ENCODE results near the gene ACOT7.
"Not testable (repeated sequence)": the region's sequence is repeated elsewhere in the genome, so short reads cannot be mapped to it uniquely, and the experiment has no call there.

The ACOT7 gene

DNA sequence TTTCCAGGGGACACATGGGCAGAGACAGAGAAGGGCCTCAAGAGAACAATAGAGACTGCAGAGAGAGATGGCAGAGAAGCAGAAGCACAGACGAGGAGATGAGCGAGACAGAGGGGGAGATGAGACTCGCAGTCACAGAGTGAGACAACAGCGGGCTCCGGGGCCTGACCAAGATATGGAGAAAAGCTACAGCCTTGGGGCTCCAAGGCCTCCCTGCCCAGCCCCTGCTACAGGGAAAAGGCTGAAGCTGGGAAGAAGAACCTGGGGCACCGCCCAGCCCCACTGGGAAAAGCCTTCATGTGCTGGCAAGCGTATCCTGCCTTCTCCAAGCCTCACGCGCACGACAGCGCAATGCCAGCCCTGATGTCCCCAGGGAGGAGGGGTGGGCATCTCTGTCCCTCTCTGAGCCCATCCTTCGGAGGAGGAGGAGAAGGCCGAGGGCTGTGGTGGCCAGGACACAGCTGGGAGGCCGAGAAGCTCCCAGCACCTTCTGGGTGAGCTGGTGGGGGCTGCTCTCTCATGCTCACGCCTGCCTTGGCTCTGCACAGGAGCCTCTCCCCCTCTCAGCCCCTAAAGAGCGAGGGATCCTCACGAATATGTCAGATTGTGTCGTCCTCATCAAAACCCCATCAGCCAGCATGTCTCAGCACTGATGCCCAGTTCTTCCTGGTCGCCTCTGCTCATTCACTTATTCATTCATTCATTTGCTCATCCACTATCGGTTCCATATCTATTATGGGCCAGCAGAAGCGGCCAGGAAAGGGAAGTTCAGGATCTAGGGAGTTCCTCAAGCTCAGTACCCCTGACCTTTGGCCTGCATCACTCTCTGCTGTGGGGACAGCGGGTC, 56.6 kb downstream of the ACOT7 start:
- no peak for DNase-seq

DNA sequence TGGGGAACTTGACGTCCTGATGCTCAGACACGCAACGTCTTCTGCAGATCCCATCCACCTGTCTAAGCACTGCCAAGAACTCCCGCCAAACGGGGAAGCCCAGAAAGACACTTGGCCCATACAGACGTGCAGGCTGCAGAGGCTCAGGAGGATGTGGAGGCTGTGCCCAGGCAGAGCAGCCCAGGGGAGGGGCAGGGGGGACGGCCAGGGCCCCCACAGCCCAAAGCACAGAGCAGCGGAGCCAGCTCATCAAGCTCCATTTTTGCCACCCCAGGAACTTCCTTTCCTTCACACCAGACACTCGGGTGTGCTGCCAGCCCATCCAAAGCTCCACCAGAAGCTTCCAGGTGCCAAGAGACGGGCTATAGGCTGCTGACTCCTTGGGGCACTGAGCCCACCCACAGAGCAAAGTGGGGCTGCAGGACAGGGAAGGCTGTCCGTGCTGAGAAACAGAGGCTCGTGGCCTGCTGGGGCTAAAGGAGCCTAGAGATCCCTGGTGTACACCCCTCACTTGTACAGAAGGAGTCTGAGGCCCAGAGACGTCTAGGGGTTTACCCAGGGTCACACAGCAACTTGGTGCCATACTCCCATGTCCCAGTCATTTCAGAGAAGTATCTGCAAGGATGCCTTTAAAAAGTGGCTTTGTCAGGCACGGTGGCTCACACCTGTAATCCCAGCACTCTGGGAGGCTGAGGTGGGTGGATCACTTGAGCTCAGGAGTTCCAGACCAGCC, 59.1 kb downstream of the ACOT7 start:
- no peak for DNase-seq

DNA sequence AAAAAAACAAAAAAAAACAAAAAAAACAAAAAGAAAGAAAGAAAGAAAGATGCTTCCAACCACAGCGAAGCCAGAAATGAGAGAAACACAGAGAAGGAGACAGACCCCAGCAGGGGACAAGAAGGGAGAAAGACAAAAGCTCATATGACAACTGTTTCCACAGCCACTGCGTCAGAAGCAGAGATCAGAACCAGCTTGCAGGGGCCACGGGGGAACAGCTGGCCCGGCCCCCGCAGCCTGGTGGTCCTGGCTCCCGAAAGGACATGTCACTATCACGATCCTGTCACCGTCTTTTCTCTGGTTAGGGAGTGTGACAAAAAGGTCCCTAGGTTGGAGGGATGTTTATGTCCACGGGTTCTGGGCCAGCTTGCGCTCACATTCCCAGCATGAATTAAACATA, 60.7 kb downstream of the ACOT7 start:
- DNase-seq, result no peak

DNA sequence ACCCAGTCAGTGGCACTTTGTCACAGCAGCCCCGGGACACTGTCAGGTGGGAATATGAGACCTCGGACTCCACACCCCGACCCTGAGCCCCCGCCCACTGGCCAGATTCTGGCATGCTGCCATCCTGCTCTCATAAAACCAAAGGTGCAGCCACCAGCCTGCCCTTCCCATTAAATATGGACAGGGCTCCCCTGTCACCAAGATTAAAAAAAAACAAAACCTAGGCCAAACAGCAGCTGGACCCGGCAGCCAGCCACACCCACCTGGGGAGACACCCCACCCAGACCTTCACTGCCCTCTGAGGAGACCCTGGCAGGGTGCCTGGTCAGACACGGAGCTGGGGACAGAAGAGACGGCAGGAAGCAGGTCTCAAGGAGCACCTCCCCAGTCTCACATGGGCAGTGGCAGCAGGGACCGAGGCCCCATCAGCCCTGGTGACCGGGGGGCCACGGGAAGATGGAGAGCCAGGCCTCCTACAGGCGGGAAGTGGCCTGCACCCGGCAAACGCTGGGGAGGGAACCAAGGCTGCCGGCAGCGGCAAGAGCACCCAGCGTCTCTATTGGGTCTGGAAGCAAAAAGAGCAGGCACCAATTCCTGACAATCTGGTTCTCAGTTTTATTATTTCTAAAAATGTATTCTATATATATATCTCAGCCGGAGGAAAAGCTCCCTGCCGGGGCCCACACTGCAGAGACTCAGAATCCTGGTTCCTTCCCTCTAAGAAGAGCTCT, 61.9 kb downstream of the ACOT7 start:
- DNase-seq, result no peak

DNA sequence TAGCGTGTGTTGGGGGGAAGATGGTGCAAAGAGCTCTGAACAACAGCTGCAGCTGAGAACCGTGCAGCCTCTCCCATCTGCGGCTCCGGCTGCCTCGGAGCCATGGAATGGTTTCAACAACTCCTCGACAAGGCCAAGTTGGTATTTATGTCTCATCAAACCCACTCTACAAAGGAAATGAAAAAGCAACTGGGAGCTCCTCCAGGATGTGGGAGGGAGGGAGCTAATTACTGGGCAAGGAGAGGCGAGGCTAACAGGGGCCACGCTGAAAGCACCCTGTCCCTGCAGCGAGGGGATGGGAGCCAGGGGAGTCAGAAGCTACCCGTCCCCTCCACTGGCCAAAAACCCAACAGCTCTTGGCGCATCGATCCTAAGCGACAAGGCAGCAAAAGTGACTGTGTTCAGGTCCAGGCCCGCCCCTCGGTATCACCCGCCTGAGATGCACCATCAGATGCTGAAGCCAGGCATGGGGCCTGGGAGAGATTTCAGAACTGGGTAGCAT, 63.1 kb downstream of the ACOT7 start:
- no peak for DNase-seq

DNA sequence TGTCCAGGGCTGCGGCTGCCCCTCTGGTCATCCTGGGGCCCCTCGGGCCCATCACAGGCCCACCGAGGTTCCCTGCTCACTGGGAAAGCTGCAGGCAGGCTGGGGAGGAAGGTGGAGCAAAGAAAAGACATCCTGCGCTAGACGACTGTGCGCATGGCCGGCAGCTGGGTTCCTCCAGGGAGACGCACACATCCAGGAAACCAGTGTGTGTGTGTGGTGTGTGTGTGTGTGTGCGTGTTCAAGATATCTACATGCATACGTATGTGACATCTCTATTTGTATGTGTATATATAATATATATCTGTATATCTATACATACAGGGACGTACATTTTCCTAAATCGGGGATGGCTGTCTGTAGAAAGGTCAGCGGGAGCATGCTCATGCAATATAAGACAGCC, 63.7 kb downstream of the ACOT7 start:
- no peak for DNase-seq

DNA sequence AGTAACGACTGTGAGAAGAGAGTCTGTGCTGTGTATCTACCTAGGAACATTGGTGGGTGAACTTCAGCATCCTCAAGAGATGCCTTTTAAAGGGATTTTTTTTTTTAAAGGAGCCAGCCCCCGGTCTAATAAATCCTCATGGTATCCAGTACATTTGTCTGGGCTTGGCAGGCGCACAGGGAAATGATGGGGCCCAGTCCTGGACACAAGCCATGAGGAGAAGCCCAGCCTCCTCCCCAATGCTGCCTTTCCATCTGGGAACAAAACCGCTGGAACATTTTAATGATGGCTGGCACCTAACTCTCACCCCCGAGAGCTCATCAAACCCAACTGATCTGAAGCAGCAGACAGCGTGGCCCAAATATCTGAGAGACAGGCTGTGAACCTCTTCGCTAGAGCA, 64.2 kb downstream of the ACOT7 start:
- DNase-seq, result no peak

DNA sequence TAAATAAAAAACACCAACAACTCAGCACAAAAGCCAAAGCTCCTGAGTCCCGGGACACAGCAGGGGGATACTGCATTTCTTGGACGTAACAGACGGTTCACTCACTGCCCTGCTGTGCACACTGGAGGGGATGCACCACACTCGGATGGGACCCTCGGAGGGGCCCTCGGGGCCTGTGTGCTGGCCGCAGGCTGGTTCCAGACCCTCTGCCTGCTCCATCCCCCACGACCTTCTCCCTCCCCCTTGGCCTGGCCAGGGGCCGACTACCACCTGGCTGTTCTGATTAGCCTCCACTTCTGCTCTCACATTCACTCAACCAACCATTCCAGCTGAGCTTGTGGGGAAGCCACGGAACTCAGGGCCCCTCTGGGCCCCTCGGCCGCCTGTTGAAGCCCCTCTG, 64.9 kb downstream of the ACOT7 start:
- no peak for DNase-seq

DNA sequence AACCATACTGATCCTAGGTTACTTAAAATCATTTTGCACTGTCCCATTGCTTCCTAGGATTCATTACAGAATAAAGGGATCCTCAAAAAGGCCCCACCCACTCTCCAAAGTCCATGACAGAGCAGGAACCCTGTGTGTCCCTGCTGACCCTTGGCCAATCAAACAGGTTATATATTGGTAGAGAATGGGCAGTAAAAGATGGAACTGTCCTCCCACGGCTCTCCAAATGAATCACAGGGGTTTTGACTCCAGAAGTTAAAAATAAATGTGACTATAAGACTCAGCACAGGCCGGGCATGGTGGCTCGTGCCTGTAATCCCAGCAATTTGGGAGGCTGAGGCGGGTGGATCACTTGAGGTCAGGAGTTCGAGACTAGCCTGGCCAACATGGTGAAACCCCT, 65.5 kb downstream of the ACOT7 start:
- DNase-seq, result no peak

DNA sequence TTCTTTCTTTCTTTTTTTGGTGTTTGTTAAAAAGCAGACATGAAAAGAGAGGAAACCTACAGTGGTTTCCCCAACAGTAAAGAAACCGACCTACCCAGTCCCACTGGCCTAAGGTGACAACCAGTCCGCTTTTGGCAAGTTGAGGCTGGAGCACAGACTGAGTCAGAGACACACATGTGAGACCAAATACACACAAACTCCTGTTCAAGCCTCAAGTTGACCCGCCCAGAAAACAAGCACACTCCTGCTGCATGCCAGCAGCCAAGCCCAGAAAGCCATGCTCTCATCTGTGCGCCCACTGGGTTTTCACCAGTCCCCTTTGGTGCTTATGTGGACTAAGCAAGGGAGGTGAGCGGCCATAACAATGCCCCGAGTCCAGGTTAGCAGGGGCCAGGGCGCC, 68.1 kb downstream of the ACOT7 start:
- DNase-seq, result no peak

DNA sequence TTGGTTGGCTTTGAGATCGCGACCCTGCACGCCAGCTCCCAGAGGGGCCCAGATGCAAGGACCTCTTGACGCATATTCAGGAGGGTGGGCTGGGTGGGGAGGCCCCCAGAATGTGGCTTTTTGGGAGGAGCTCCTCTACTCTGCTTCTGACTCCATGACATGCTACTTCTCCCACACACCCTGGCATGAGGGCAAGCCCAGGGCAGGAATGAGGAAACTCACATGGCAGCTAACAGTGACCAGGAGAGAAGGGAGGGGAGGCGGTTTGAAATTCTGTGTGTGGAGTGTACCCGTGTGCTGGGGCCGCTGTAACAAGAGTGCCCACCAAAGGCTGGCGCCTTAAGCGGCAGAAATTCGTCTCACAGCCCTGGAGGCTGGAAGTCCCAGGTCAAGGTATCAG, 71.4 kb downstream of the ACOT7 start:
- no peak for DNase-seq

DNA sequence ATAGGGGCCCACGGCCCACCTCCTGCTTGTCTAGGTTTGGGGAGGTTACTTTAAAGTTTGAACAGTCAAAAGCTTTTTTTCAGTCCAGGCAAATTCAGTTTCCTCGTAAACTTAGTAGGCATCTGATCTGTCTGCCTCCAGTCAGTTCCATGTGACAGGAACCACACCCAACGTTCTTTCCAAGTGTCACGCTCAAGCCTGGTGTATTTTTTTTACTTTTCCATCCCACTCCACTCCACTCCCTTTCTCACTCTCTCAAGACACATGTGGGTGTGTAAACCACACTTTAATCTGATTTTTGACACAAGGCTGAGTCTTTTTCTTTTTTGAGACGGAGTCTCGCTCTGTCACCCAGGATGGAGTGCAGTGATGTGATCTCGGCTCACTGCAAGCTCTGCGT, 72.4 kb downstream of the ACOT7 start:
- DNase-seq, result no peak

DNA sequence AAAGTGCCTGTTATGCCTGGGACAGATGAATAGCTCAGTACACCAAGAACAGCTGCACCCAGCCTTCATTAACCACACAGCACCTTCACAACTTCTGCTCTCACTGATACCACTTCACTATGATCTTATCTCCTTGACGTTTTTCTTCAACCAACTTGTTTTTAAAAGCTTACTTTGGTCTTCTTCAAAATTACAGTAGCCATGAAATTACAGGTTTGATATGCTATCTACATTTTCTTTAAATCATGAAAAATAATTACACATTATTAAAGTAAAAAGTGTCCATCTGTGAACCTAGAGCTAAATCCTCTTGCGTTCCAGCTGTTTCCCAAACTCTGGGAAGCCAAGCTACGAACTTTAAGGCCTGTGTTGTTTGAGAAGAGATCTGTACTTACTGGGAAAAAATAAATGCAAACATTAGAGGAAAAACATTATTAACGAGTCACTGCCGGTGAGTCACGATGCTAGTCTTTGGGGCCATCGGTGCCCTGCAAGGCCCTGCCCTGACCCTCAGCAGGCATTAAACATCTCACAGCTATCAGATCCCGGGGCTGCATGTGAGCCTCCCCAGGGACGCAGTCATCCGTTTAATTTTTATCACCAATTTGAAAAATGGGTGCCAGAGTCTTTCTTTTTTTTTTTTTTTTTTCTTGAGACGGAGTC, 76.3 kb downstream of the ACOT7 start:
- no peak for DNase-seq

DNA sequence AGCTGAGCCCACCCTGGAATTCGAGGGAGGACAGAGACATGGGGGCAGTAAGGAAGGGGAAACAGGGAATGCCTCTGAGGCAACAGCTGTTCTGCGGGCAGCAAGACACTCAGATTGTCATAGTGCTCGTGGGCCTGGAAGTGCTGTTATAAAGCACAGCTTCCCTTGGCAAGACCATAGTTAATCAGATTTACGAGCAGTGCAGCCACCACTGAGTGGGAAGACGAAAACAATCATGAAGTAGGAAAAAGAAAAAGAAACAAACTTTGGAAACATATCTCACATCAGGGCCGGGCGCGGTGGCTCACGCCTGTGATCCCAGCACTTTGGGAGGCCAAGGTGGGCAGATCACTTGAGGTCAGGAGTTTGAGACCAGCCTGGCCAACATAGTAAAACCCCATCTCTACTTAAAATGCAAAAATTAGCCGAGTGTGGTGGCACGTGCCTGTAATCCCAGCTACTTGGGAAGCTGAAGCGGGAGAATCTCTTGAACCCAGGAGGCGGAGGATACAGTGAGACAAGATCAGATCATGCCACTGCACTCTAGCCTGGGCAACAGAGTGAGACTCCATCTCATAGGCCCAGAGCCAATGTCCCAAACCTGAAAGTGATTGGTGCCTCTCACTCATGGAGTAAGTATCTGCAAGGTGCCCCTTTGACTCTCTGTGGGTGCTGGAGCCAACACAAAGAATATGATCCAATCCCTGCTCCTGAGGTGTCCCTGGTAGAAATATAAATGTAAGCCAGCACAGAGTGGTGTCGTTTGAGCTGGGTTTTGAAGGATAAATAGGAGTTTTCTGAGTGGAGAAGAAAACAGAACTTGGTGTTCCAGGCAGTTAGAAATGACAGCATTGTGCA, 77.1 kb downstream of the ACOT7 start:
- no peak for DNase-seq

DNA sequence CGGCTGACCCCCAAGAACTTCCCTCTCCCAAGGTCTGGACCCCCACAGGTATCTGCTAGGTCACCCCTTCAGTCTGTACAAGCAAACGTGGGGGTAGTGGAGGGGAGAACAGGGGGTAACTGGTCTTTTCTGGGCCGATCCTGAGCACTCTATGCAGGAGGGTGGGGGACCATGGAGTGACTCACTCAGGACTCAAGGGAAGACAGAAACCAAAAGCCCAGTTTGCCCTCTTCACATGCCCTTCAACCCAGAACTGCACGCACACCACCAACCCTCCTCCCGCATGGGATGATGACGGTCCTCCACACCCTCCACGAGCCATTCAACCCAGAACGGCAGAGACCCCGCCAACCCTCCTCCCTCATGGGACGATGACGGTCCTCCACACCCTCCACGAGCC, 79.1 kb downstream of the ACOT7 start:
- no peak for DNase-seq

DNA sequence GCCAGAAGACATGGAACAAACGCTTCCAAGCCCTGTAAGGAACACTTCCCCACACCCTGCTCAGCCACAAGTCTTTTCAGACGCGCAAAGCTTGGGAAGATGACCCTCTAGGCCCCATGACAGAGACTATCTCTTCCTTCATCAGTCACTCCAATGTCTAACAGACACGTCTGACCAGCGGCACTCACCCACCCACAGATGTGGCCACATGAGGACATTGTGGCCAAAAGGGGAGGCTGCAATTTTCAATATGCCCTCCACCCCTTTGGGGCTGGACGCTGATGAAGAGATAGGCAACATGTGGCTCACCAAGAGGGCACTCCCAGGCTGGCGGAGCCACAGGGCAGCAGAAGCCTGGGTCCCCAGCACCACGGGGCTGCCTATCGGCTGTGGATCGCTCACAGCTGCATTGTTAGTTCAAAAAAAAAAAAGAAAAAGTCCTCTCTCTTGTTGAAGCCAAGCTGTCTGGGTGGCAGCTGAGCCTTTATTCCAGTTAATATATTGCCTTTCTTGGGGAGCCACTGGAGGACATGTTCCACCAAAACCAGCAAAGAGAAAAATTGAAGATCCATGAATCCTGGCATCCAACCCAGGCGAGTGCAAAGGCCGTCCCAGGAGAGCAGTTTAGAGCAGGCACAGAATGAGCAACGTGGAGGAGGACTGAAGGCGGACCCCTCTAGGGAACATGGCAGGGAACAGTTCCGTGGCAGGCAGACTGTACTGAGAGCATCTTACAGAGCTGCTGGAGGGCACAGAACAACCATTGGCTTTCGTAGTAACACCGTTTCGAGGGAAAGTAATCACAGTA, 80.0 kb downstream of the ACOT7 start:
- DNase-seq, result no peak

DNA sequence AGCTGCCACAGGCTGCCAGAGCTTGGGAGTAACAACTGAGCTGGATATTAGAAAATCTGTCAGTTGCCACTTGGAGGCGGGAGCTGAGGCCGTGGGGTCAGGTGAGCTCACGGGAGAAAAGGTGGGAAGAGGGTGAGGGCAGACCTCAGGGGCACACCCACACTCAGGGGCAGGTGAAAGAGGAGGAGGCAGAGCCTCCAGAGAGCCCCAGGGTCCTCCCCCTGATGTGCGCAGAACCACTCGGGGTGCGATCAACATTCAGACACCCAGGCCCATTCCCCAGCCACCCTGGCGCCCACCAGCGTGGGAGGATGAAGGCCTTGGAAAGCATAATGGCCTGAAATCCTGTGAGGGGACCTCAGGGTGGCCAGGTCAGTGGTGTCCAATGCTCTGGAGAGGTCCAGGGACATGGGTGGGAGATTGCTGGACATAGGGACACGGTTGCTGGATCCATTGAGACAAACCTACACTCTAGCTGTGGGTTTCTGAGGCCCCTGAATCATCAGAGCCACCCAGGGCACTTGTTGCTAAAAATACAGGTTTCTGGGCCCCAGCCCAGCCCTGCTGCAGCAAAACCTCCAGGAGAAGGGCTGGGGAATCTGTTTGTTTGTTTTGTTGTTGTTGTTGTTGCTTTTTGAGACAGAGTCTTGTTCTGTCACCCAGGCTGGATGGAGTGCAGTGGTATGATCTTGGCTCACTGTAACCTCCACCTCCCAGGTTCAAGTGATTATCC, 83.3 kb downstream of the ACOT7 start:
- no peak for DNase-seq

DNA sequence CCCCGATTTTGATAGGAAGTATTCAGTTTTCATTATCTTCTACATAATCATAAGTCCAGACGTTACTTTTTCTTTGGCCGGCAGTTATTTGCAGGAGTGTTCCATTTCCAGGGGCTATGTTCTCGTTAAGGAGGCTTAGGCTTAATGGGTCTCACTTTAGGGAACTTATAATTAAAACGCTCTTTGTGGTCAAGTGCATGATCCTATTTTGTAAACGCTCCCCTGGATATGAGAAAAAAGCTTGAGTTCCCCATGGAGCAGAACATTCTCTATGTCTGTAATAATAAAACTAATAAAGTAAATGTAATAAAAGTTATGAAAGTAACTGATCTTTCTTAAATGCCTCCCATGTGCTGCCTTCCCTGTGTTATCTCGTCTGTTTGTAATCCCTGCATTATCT, 84.0 kb downstream of the ACOT7 start:
- no peak for DNase-seq

DNA sequence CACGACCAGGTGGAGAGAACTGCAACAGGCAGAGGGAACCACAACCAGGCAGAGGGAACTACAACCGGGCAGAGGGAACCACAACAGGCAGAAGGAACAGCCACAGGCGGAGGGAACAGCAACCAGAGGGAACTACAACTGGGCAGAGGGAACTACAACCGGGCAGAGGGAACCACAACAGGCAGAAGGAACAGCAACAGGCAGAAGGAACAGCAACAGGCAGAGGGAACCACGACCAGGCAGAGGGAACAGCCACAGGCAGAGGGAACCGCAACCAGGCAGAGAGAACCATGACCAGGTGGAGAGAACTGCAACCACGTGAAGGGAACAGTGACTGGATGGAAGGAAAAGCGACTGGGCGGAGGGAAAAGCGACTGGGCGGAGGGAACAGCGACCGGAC, 85.1 kb downstream of the ACOT7 start:
- DNase-seq, result no peak

DNA sequence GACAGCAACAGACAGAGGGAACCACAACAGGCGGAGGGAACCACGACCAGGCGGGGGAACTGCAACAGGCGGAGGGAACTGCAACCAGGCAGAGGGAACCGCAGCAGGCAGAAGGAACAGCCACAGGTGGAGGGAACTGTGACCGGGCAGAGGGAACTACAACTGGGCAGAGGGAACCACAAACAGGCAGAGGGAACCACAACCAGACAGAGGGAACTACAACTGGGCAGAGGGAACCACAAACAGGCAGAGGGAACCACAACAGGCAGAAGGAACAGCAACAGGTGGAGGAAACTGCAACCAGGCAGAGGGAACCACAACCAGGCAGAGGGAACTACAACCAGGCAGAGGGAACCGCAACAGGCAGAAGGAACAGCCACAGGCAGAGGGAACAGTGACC, 85.9 kb downstream of the ACOT7 start:
- not testable (repeated sequence) for DNase-seq

DNA sequence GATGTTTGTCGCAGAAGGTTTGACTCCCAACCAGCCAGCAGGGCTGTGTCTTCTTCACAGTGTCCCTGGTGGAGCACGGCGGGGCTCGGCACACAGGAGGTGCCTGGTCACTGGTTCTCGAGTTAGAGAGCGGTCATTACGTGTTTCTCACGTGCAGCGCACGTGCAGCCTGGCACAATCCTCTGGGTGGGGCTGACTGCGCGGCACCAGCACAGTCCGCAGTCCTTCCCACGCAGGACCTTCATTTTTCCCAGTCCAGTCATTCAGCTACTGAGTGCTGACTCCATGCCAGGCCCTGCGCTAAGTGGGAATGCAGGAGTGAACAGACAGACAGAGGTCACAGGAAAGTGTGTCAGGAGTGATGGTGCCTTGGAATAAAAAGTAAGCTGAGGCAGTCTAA, 86.5 kb downstream of the ACOT7 start:
- no peak for DNase-seq

All from NCI-H1105 (cell line).